ENCODE data around the gene PLEKHG7. TPM values are rescaled to one million over a fixed set of nuclear protein-coding genes. Genes with fewer than 3 reads are reported as not detected.
"Not testable (repeated sequence)": the region's sequence is repeated elsewhere in the genome, so short reads cannot be mapped to it uniquely, and the experiment has no call there.

PLEKHG7 gene
- total RNA-seq, 2 experiments from 2014 or later, result not detected

GRCh38 chr12:92778525-92778924 is 75.7 kb downstream of the PLEKHG7 start:
- CTCF ChIA-PET, result interaction anchor here (1.0 kb wide), 1 partner anchor 9 kb away, joined by 3 read pairs; no protein-coding TSS in a partner anchor
- Mint-ChIP-seq H3K9me3 (ENCODE audit: low read depth) (no peaks in the 10 kb centered on the region), H3K36me3 (ENCODE audit: low read depth) (peaks cover 23% of the 10 kb centered on the region), H3K27ac (no peak overlapping the region), H3K4me1 (no peaks in the 10 kb centered on the region), H3K27me3 (no peaks in the 10 kb centered on the region), H3K4me3 (no peak overlapping the region)
- intact Hi-C loops (cut with DNase I, micrococcal nuclease), result no loop called here
- ATAC-seq (no peak), DNase-seq (no peak)
- POLR2A ChIA-PET, result interaction anchor here (0.6 kb wide), 1 partner anchor 1202 kb away, joined by 5 read pairs; no protein-coding TSS in a partner anchor

DNA sequence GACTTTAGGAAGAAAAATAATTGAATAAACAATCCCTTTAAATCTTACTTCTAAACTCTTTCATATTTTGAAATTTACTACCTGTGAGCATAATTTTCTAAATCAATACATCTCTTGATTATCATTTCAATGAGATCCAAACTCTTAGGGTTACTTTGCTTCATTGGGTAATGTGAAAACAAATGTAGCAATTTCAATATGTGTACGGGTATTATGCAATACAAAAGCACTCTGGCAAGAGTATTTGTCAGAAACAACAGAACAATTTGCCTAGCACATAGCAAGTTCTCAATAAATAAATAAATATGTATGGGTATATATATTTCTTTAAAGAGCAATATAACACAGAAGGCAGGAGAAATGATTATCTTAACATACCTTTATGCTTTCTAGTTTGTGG is 77.1 kb downstream of the PLEKHG7 start:
- Mint-ChIP-seq H3K4me1 (no peaks in the 10 kb centered on the region), H3K27me3 (no peaks in the 10 kb centered on the region), H3K36me3 (ENCODE audit: low read depth) (peaks cover 23% of the 10 kb centered on the region), H3K4me3 (no peak overlapping the region), H3K9me3 (ENCODE audit: low read depth) (no peaks in the 10 kb centered on the region), H3K27ac (no peak overlapping the region)
- POLR2A ChIA-PET, result no interaction called here
- ATAC-seq, result no peak
- CTCF ChIA-PET, result no interaction called here
- no peak for DNase-seq
- intact Hi-C loops (cut with DNase I, micrococcal nuclease), result loop anchor here in 1 of 2 experiments (10.0 kb wide), 2 partner anchors 315 to 605 kb away; no protein-coding TSS in a partner anchor

GRCh38 chr12:92784356-92784755 is 81.6 kb downstream of the PLEKHG7 start:
- CTCF ChIA-PET, result interaction anchor here (0.6 to 1.7 kb wide), 5 partner anchors 7 to 314 kb away, joined by 3 to 6 read pairs (median 4); no protein-coding TSS in a partner anchor
- intact Hi-C loops (cut with DNase I, micrococcal nuclease), result loop anchor here in 1 of 2 experiments (10.0 kb wide), 2 partner anchors 310 to 600 kb away; no protein-coding TSS in a partner anchor
- H3K36me3 Mint-ChIP-seq (ENCODE audit: low read depth), result peaks cover 11% of the 10 kb centered on the region
- no peaks in the 10 kb centered on the region for H3K27me3 Mint-ChIP-seq
- POLR2A ChIA-PET, result no interaction called here
- no peaks in the 10 kb centered on the region for H3K9me3 Mint-ChIP-seq (ENCODE audit: low read depth)
- peaks cover 2% of the 10 kb centered on the region for H3K4me1 Mint-ChIP-seq
- ATAC-seq (no peak), DNase-seq (no peak)
- no peak overlapping the region for H3K4me3 Mint-ChIP-seq
- H3K27ac Mint-ChIP-seq, result no peak overlapping the region

DNA sequence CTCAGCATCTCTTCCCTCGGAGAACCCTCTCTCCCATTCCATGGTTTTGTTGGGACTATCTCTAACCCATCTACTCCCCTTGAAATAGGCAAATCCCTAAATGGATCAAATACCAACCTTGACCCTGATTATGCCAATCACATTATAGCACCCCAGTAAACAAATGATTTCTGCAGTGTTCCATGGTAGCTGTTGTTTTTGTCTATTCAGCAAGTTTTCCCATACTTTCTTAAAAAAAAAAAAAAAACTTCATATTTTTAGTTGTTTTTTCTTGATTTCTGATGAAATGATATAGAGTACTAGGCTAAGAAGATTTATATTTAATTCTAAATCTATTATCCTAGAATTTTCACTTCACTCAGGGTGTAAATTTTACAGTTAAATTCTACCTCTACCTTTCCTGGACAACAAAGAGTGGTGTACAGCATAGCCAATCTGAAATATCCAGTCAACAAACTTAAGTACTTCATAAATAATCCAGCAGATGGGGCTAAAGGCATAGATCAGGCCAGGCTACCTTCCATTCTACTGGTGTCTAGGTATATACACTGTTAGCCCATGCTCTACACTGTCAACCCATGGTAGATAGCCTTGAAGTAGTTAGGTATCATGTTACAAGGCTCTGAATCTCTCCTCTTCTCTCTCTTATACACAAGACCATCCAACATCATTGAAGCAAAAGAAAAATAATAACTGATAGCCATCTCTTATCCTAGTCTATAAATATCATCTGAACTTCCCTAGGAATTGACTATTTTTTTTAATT is 82.2 kb downstream of the PLEKHG7 start:
- ATAC-seq, result peak; percentile 98
- Mint-ChIP-seq H3K4me3 (no peak overlapping the region), H3K27ac (no peak overlapping the region), H3K9me3 (ENCODE audit: low read depth) (no peaks in the 10 kb centered on the region), H3K4me1 (peaks cover 2% of the 10 kb centered on the region), H3K36me3 (ENCODE audit: low read depth) (peaks cover 15% of the 10 kb centered on the region), H3K27me3 (no peaks in the 10 kb centered on the region)
- ChIA-PET CTCF (interaction anchor here (0.7 to 1.7 kb wide), 10 partner anchors 8 to 612 kb away, joined by 3 to 5 read pairs (median 4); no protein-coding TSS in a partner anchor), POLR2A (no interaction called here)
- intact Hi-C loops (cut with DNase I, micrococcal nuclease), result loop anchor here (1.0 to 10.0 kb wide), 10 partner anchors 142 to 1317 kb away; partner anchors contain the start of gene EEA1 (in 2 of the 2)
- DNase-seq, result peak; percentile 33

- peaks cover 19% of the 10 kb centered on the region for H3K36me3 Mint-ChIP-seq (ENCODE audit: low read depth)
- no peaks in the 10 kb centered on the region for H3K27me3 Mint-ChIP-seq
- ATAC-seq, result no peak
- no peak for DNase-seq
- H3K4me3 Mint-ChIP-seq, result no peak overlapping the region
- intact Hi-C loops (cut with DNase I, micrococcal nuclease), result loop anchor here (1.0 to 10.0 kb wide), 10 partner anchors 142 to 1317 kb away; partner anchors contain the start of gene EEA1 (in 2 of the 2)
- no peak overlapping the region for H3K27ac Mint-ChIP-seq
- H3K9me3 Mint-ChIP-seq (ENCODE audit: low read depth), result no peaks in the 10 kb centered on the region
- CTCF ChIA-PET, result interaction anchor here (0.7 to 1.7 kb wide), 11 partner anchors 9 to 715 kb away, joined by 3 to 5 read pairs (median 4); no protein-coding TSS in a partner anchor
- POLR2A ChIA-PET, result no interaction called here
- H3K4me1 Mint-ChIP-seq, result peaks cover 7% of the 10 kb centered on the region
Measured at GRCh38 chr12:92785563-92785950, 82.8 kb downstream of the PLEKHG7 start.

DNA sequence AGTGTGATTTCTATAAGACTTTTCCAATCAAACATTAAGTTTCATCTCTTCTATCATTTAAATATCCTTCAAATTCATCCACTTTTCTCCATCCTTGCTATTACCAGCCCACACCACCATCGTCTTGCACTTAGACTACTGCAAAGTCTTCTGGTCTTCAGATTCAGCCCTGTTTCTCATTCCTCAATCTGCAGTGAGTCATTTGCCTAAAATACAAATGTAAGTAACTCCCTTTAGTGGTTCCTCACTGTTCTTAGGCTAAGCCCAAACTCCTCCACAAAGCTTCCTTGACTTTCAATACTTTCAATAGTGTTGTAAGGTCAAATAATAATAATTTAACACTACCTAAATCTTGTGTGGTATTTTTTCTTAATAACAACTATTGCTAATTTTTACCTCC is 83.3 kb downstream of the PLEKHG7 start:
- Mint-ChIP-seq H3K9me3 (ENCODE audit: low read depth) (no peaks in the 10 kb centered on the region), H3K4me1 (peaks cover 8% of the 10 kb centered on the region), H3K4me3 (no peak overlapping the region), H3K36me3 (ENCODE audit: low read depth) (peaks cover 24% of the 10 kb centered on the region), H3K27me3 (no peaks in the 10 kb centered on the region), H3K27ac (no peak overlapping the region)
- ChIA-PET CTCF (interaction anchor here (0.7 to 1.7 kb wide), 11 partner anchors 9 to 716 kb away, joined by 3 to 5 read pairs (median 4); no protein-coding TSS in a partner anchor), POLR2A (no interaction called here)
- no peak for ATAC-seq
- intact Hi-C loops (cut with DNase I, micrococcal nuclease), result loop anchor here (5.0 to 10.0 kb wide), 8 partner anchors 141 to 1316 kb away; partner anchors contain the start of gene EEA1 (in 2 of the 2)
- no peak for DNase-seq

- H3K4me1 Mint-ChIP-seq; H3K27me3 Mint-ChIP-seq; H3K4me3 Mint-ChIP-seq; DNase-seq; H3K27ac Mint-ChIP-seq; intact Hi-C loops (cut with DNase I, micrococcal nuclease); POLR2A ChIA-PET; ATAC-seq: not testable (repeated sequence)
- H3K36me3 Mint-ChIP-seq (ENCODE audit: low read depth), result peaks cover 69% of the 10 kb centered on the region
- H3K9me3 Mint-ChIP-seq (ENCODE audit: low read depth), result peaks cover 22% of the 10 kb centered on the region
- CTCF ChIA-PET, result interaction anchor here (1.4 to 1.6 kb wide), 2 partner anchors 15 to 27 kb away, joined by 4 read pairs; no protein-coding TSS in a partner anchor
Measured at GRCh38 chr12:92794356-92794755, 91.6 kb downstream of the PLEKHG7 start.

GRCh38 chr12:92794814-92795213 is 92.0 kb downstream of the PLEKHG7 start:
- intact Hi-C loops (cut with DNase I, micrococcal nuclease), result no loop called here
- peaks cover 66% of the 10 kb centered on the region for H3K36me3 Mint-ChIP-seq (ENCODE audit: low read depth)
- CTCF ChIA-PET, result interaction anchor here (1.1 to 1.9 kb wide), 4 partner anchors 11 to 35 kb away, joined by 3 to 6 read pairs (median 4); no protein-coding TSS in a partner anchor
- no peaks in the 10 kb centered on the region for H3K27me3 Mint-ChIP-seq
- H3K4me1 Mint-ChIP-seq, result peaks cover 6% of the 10 kb centered on the region
- peaks cover 22% of the 10 kb centered on the region for H3K9me3 Mint-ChIP-seq (ENCODE audit: low read depth)
- ATAC-seq, result no peak
- H3K4me3 Mint-ChIP-seq, result no peak overlapping the region
- no peak for DNase-seq
- H3K27ac Mint-ChIP-seq, result no peak overlapping the region
- POLR2A ChIA-PET, result no interaction called here

DNA sequence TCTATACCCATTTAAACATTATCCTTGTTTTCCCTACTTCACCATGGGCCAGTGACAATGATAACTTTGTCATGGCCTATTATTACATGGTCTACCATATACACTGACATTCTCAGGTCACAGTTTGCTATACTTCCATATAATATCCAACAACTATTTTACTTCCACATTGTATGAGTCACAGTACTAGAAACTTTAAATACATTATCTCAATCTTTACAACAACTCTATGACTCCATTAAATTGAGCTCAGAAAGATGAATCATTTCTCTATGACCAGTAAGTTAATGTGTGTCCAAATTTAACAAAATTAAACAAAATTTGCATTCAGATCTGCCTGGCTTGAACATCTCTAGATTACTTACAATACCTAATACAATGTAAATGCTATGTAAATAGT is 93.9 kb downstream of the PLEKHG7 start:
- intact Hi-C loops (cut with DNase I, micrococcal nuclease), result no loop called here
- no peak for ATAC-seq
- DNase-seq, result no peak
- peaks cover 58% of the 10 kb centered on the region for H3K36me3 Mint-ChIP-seq (ENCODE audit: low read depth)
- H3K27me3 Mint-ChIP-seq, result no peaks in the 10 kb centered on the region
- H3K27ac Mint-ChIP-seq, result no peak overlapping the region
- H3K4me3 Mint-ChIP-seq, result no peak overlapping the region
- H3K9me3 Mint-ChIP-seq (ENCODE audit: low read depth), result peaks cover 17% of the 10 kb centered on the region
- CTCF ChIA-PET, result interaction anchor here (0.6 to 1.9 kb wide), 6 partner anchors 9 to 600 kb away, joined by 3 to 6 read pairs (median 4); no protein-coding TSS in a partner anchor
- POLR2A ChIA-PET, result no interaction called here
- H3K4me1 Mint-ChIP-seq, result no peaks in the 10 kb centered on the region

GRCh38 chr12:92802906-92803305 is 100.1 kb downstream of the PLEKHG7 start:
- Mint-ChIP-seq H3K36me3 (ENCODE audit: low read depth) (peaks cover 42% of the 10 kb centered on the region), H3K9me3 (ENCODE audit: low read depth) (peaks cover 2% of the 10 kb centered on the region), H3K4me3 (no peak overlapping the region), H3K4me1 (no peaks in the 10 kb centered on the region), H3K27ac (no peak overlapping the region), H3K27me3 (no peaks in the 10 kb centered on the region)
- ATAC-seq (no peak), DNase-seq (no peak)
- intact Hi-C loops (cut with DNase I, micrococcal nuclease), result no loop called here
- ChIA-PET CTCF (interaction anchor here (1.0 to 1.6 kb wide), 2 partner anchors 14 to 184 kb away, joined by 3 to 5 read pairs; no protein-coding TSS in a partner anchor), POLR2A (no interaction called here)

GRCh38 chr12:92803903-92804302 is 101.1 kb downstream of the PLEKHG7 start:
- Mint-ChIP-seq H3K36me3 (ENCODE audit: low read depth) (peaks cover 47% of the 10 kb centered on the region), H3K9me3 (ENCODE audit: low read depth) (peaks cover 2% of the 10 kb centered on the region), H3K27me3 (no peaks in the 10 kb centered on the region), H3K4me3 (no peak overlapping the region), H3K27ac (no peak overlapping the region), H3K4me1 (no peaks in the 10 kb centered on the region)
- CTCF ChIA-PET, result interaction anchor here (1.6 kb wide), 1 partner anchor 183 kb away, joined by 5 read pairs; no protein-coding TSS in a partner anchor
- DNase-seq, result no peak
- POLR2A ChIA-PET, result no interaction called here
- intact Hi-C loops (cut with DNase I, micrococcal nuclease), result no loop called here
- no peak for ATAC-seq

Measured in activated CD4-positive, alpha-beta T cell treated with anti-CD3 and anti-CD28 coated beads for 36 hours (primary cell).